NCI-H2171 (cell line): ENCODE results near the gene IQSEC3.
"Not testable (repeated sequence)": the region's sequence is repeated elsewhere in the genome, so short reads cannot be mapped to it uniquely, and the experiment has no call there.

ENCODE experiments used
- DNase-seq: peaks from one replicate; lab custom pipeline; 2025; lab: John Stamatoyannopoulos, UW

The IQSEC3 gene

DNA sequence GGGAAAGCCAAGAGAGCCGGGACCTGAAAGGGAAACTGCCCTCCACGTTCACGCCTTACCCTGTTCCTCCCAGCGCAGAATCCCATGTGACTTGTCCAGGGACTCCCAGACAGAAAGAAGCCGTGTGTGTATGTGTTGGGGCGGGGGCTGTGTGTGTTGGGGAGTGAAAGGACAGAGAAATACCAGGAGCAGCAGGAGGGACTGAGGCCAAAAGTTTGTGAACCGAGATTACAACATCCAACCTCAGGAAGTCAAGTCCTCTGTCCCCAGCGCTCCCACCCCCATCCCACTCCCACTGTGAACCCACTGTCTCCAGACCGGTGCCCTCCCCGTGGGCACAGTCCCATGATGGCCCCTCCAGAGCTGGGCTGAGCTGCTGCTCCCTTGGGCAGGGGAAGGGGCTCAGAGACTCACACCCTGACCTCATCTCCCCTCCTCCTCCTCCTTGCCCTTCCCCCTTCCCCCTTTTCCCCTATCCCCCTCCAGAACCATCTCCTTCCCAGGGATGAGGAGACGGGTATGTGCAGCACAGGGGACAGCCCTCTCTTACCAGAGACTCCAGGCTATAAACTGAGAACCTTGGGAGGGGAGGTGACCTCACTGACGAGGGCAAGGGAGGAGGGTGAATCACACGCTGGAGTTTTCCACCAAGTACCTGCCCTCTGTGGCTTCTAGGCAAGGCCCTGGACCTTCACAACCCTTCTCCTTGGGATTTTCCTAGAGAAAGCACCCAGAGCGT, 147.6 kb downstream of the IQSEC3 start, which contains the start of gene SLC6A12:
Gene SLC6A12 (minus strand): TSS at position 155 of the 739 bp plus-strand sequence. CDS start 4,171 bp downstream, outside the sequence.
- DNase-seq, result no peak

- DNase-seq, result no peak
Measured at GRCh38 chr12:215116-215515, 148.5 kb downstream of the IQSEC3 start.

- not testable (repeated sequence) for DNase-seq
Measured at GRCh38 chr12:217029-217428, 150.5 kb downstream of the IQSEC3 start.

- no peak for DNase-seq
Measured at GRCh38 chr12:218221-218620, 151.7 kb downstream of the IQSEC3 start.

DNA sequence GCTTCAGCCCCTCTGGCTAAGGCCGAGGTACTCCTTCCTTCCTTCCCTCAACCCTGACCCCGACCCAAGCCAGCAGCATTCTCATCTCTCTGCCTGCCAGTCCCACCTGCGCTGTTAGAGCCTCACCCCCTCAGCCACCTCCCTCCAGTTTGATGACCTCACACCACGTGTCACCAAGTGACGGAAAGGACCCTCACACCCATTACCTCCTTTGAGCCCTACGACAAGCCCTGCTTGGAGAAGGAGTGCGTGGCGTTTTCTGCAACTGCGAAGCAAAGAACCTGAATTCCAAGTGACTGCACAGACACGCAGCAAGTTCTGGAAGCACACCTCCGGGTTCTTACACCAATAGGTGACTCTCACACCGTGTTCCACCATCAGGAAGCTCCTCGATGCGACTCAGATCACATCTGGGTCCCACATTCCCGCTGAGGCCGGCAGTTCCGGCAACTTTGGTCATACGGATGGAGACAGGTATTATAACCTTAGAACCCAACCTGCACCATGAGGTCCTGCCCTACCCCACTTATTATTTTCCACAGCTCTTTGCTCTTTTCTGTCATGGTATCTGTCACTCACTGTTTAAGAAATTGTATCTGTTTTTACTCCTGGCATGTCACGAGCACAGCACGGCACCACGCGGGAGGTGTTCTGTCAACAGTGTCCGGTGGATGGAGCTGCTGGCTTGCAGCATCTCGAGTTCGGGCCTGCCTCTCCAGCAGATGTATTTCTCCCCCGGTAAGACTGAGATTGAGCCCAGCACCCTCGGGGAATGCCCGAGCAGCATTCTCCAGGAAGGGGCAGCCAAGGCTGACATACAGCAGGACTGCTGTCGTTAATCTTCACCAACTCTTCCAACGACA, 152.4 kb downstream of the IQSEC3 start:
- no peak for DNase-seq

- peak; percentile 37 for DNase-seq
Measured at GRCh38 chr12:219891-220352, 153.4 kb downstream of the IQSEC3 start.

DNA sequence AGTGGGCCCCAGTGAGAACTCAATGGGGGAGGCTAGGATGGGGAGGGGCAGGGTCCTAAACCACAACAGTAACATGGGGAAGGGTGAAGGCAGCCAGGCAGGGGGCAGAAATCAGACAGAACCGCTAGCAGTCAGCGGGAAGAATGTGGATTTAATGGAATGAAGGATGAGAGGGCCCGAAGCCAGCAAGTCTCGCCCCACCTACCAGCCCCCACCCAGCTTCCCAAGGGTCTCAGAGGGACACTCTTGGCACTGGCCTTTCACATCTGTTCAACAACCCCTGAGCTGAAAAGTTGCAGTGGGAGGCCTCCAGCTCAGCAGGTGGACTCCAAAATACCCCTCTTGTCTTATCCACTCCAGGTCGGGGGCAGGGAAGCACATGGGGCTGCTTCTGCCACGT, 153.9 kb downstream of the IQSEC3 start:
- DNase-seq, result no peak

GRCh38 chr12:220946-221550, 154.5 kb downstream of the IQSEC3 start:
- DNase-seq, result no peak

GRCh38 chr12:221736-222135, 155.2 kb downstream of the IQSEC3 start:
- no peak for DNase-seq

DNA sequence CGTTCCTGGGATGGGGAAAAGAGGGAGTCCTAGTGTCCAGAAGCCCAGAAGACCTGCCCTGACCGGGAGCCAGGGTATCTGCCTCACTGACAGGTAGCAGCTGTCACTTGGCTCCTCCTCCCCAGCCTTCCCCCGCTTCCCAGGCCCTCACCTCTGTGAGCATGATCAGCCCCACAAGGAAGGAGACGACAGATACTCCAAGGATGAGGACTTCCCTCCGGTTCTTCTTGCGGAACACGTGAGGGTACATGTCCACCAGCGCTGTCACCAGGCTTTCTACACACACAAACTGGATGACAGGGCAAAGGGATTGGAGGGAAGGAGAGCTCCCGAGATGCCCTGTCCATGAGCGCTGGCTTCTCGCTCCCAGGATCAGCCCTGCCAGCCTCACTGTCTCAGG, 157.3 kb downstream of the IQSEC3 start:
- DNase-seq, result no peak

GRCh38 chr12:224330-224729, 157.8 kb downstream of the IQSEC3 start:
- no peak for DNase-seq

GRCh38 chr12:225012-225411, 158.4 kb downstream of the IQSEC3 start:
- no peak for DNase-seq

GRCh38 chr12:226401-226800, 159.8 kb downstream of the IQSEC3 start:
- no peak for DNase-seq

DNA sequence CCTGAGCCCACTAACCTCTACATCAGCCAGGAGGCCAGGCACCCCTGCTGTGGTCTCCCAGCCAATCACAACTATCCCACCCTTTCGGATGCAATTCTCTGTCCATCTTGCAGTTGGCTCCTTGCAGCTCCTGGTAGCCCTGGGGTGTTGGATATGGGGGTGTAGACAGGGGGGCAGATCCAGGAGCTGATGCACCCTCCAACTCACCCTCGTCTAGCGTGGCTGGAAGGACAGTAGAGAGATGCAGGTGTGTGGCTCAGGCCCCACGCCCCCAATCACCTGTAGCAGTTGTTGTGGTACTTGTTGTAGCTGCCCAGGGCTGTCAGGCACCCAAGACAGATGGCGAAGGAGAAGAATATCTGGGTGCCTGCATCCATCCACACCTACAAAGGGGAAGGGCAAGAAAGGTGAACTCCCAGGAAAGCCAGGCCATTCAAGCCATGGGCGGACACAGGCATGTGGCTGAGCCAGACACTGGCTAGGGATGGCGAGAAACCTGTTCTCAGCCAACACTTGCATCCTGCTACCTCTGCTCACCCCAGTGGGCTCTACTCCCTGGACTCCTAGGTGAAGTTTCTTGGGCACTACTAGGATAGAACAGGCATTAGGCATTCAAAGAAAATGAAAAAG, 160.8 kb downstream of the IQSEC3 start:
- no peak for DNase-seq
